HepG2 (cell line): ENCODE measurements around the gene RHOG. TPM values are rescaled to one million over a fixed set of nuclear protein-coding genes. Genes with fewer than 3 reads are reported as not detected.
A peak's percentile ranks its signal among the peaks of the same experiment; 100 is the strongest.

Source experiments
- GZF1 ChIP-seq: sonication (generic); formaldehyde crosslinking; IDR thresholded peaks from 2 replicates; pipeline ENCODE4 v1.5.1; 2020; ENCODE audit warnings: mild to moderate bottlenecking, missing genetic modification reagents
- HNF4G ChIP-seq, 2 experiments: sonication (generic) in 1 of 2; formaldehyde crosslinking in 1 of 2; IDR thresholded peaks; 2 replicates each; pipeline versions ENCODE4 v1.4.0 to v1.6.1; 2011 to 2020; ENCODE audit warnings: borderline replicate concordance in 2 of 2, low read depth in 2 of 2, mild to moderate bottlenecking in 2 of 2, low read length in 1 of 2, missing genetic modification reagents in 1 of 2, moderate library complexity in 1 of 2
- HOXA7 ChIP-seq: sonication (generic); formaldehyde crosslinking; IDR thresholded peaks from 2 replicates; pipeline ENCODE4 v1.8.1; 2022; ENCODE audit warnings: mild to moderate bottlenecking, missing genetic modification reagents, moderate library complexity
- MTF1 ChIP-seq: sonication (generic); formaldehyde crosslinking; IDR thresholded peaks from 2 replicates; pipeline ENCODE4 v1.5.0; 2020; ENCODE audit warnings: missing genetic modification reagents
- NCOA5 ChIP-seq: sonication (generic); formaldehyde crosslinking; IDR thresholded peaks from 2 replicates; pipeline ENCODE4 v1.4.0; 2020; ENCODE audit warnings: missing genetic modification reagents
- ZBTB38 ChIP-seq: sonication (generic); formaldehyde crosslinking; IDR thresholded peaks from 2 replicates; pipeline ENCODE4 v1.5.1; 2020; ENCODE audit warnings: mild to moderate bottlenecking, missing genetic modification reagents
- ZBTB40 ChIP-seq, 2 experiments: fragments of 450-650 bp in 1 of 2; sonication (generic) in 1 of 2; formaldehyde crosslinking in 1 of 2; IDR thresholded peaks; 2 replicates each; pipeline versions ENCODE4 v1.6.1 to v1.8.0; 2016 to 2022; ENCODE audit warnings: antibody characterized with exemption in 1 of 2, mild to moderate bottlenecking in 1 of 2, missing genetic modification reagents in 1 of 2
- ZNF235 ChIP-seq: sonication (generic); formaldehyde crosslinking; IDR thresholded peaks from 2 replicates; pipeline ENCODE4 v1.8.1; 2023; ENCODE audit warnings: mild to moderate bottlenecking, missing genetic modification reagents, borderline replicate concordance
- ZNF275 ChIP-seq: sonication (generic); formaldehyde crosslinking; IDR thresholded peaks from 2 replicates; pipeline ENCODE4 v1.8.0; 2022; ENCODE audit warnings: missing genetic modification reagents, mild to moderate bottlenecking, inconsistent platforms, borderline replicate concordance
- ZNF335 ChIP-seq: sonication (generic); formaldehyde crosslinking; IDR thresholded peaks from 2 replicates; pipeline ENCODE4 v1.4.0; 2020; ENCODE audit warnings: missing genetic modification reagents
- polyA plus RNA-seq, 8 experiments: library from polyadenylated mRNA; depleted of rRNA in 3 of 8; stranded (reverse) in 7 of 8; unstranded in 1 of 8; fragments of >200 nt; fragmentation: Illumina TruSeq in 4 of 8; extraction: Trizol in 4 of 8; gene quantifications; 2 replicates each; pipeline versions ENCODE4 v1.2.1 to v1.2.3, GENCODE V29; 2011 to 2016; ENCODE audit warnings: low read depth in 4 of 8, missing spikeins in 1 of 8, mixed read lengths in 1 of 8; ENCODE audit not compliant: insufficient read depth in 1 of 8
- total RNA-seq, 5 experiments: library from RNA; depleted of rRNA; stranded (reverse); fragments of >200 nt; fragmentation: Illumina TruSeq; extraction: Trizol; gene quantifications; 2 replicates each; pipeline ENCODE4 v1.2.3, GENCODE V29; 2016; ENCODE audit warnings: low read depth in 1 of 5
- TF ChIP-seq, protein P1 (sequence below): sonication (generic); formaldehyde crosslinking; IDR thresholded peaks from 2 replicates; pipeline ENCODE4 v1.5.1; 2020; ENCODE audit warnings: mild to moderate bottlenecking, moderate library complexity, missing genetic modification reagents
- TF ChIP-seq, protein P2 (sequence below): sonication (generic); formaldehyde crosslinking; IDR thresholded peaks from 2 replicates; pipeline ENCODE4 v1.9.0; 2021; ENCODE audit warnings: missing genetic modification reagents, borderline replicate concordance

Gene RHOG
- total and polyA plus RNA-seq, 2 of the 13 experiments (the other 11 are each of a cell fraction or from before 2014, with no cell fraction given): 7.7 to 23.4 TPM

DNA sequence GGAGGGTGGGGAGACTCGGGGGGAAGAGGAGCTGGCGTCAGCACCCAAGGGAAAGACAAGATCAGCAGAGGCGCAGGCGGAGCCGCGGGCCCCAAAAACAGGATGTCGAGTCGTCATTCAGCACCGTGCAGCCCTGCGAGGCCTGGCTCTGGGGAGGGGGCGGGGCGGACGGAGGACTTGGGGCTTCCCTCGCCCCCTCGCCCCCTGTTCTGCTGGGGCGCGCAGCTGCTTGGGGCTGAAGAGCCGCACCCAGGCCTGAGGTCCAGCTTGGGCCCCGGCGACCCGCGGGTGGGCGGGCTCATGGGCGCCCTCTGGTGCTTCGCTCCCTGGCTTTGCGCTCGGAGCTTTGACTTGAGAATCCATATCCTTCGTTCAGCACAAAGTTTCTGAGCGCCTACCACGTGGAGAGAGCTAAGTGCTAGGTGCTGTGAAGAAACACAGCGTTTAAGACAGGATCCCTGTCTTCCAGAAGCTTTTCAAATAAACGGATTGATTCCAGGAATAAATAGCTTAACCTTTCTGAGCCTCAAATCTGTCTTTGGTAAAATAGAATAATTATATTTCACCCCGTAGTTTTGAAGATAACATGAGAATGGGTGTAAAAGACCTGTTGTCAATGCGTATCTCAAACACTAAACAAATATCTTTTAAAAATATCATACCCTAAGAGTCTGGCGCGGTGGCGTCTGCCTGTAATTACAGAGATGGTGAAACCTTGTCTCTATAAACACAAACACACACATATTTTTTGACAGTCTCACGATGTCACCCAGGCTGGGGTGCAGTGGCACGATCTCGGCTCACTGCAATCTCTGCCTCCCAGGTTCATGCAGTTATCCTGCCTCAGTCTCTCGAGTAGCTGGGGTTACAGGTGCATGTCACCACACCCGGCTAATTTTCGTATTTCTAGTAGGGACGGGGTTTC lies 929 bp upstream of the RHOG start (continued):
- 0 out of 2 replicates have a peak, but pooled peaks have one; percentile 32 for TF ChIP-seq ZNF275 (CRISPR knock-in tag)
- no peak for TF ChIP-seq ZNF235 (CRISPR knock-in tag)
- TF ChIP-seq NCOA5 (CRISPR knock-in tag): no peak
- no peak for TF ChIP-seq ZBTB40 (IDR thresholded peaks at IDR 0.05)
- no peak for TF ChIP-seq ZBTB40 (CRISPR knock-in tag; IDR thresholded peaks at IDR 0.05)
- TF ChIP-seq HOXA7 (CRISPR knock-in tag): no peak
- TF ChIP-seq GZF1 (CRISPR knock-in tag): no peak
- TF ChIP-seq HNF4G (IDR thresholded peaks at IDR 0.05; ENCODE audit: borderline replicate concordance, low read depth, low read length): no peak
- peak; percentile 52; the same call in 1 of the 2 replicates for TF ChIP-seq HNF4G (CRISPR knock-in tag; IDR thresholded peaks at IDR 0.05; ENCODE audit: borderline replicate concordance, low read depth)
- TF ChIP-seq ZBTB38 (CRISPR knock-in tag): no peak; the same call in 1 of the 2 replicates
- TF ChIP-seq, protein P1, sequence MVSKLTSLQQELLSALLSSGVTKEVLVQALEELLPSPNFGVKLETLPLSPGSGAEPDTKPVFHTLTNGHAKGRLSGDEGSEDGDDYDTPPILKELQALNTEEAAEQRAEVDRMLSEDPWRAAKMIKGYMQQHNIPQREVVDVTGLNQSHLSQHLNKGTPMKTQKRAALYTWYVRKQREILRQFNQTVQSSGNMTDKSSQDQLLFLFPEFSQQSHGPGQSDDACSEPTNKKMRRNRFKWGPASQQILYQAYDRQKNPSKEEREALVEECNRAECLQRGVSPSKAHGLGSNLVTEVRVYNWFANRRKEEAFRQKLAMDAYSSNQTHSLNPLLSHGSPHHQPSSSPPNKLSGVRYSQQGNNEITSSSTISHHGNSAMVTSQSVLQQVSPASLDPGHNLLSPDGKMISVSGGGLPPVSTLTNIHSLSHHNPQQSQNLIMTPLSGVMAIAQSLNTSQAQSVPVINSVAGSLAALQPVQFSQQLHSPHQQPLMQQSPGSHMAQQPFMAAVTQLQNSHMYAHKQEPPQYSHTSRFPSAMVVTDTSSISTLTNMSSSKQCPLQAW (CRISPR knock-in tag): peak; percentile 11; the same call in 1 of the 2 replicates
- no peak for TF ChIP-seq MTF1 (CRISPR knock-in tag)
- TF ChIP-seq, protein P2, sequence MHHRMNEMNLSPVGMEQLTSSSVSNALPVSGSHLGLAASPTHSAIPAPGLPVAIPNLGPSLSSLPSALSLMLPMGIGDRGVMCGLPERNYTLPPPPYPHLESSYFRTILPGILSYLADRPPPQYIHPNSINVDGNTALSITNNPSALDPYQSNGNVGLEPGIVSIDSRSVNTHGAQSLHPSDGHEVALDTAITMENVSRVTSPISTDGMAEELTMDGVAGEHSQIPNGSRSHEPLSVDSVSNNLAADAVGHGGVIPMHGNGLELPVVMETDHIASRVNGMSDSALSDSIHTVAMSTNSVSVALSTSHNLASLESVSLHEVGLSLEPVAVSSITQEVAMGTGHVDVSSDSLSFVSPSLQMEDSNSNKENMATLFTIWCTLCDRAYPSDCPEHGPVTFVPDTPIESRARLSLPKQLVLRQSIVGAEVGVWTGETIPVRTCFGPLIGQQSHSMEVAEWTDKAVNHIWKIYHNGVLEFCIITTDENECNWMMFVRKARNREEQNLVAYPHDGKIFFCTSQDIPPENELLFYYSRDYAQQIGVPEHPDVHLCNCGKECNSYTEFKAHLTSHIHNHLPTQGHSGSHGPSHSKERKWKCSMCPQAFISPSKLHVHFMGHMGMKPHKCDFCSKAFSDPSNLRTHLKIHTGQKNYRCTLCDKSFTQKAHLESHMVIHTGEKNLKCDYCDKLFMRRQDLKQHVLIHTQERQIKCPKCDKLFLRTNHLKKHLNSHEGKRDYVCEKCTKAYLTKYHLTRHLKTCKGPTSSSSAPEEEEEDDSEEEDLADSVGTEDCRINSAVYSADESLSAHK (CRISPR knock-in tag): no peak
- TF ChIP-seq ZNF335 (CRISPR knock-in tag): no peak; the same call in 1 of the 2 replicates
